Activated T-helper 1 cell treated with Interleukin-2 at 50 U/mL for 16 hours (primary cell): ENCODE data around the gene PAPOLB.

Experiments
- DNase-seq: peaks from one replicate; pipeline ENCODE4 v3.0.0-alpha.2; 2020; ENCODE audit warnings: low read depth

Gene PAPOLB

GRCh38 chr7:4823441-4824119 lies 38.2 kb downstream of the PAPOLB start:
- DNase-seq = no peak

- no peak for DNase-seq
These were observed 39.2 kb downstream of the PAPOLB start for GRCh38 chr7:4822677-4823076.

GRCh38 chr7:4820967-4821471 lies 40.8 kb downstream of the PAPOLB start:
- DNase-seq = no peak

GRCh38 chr7:4820405-4820966 lies 41.3 kb downstream of the PAPOLB start:
- no peak for DNase-seq

GRCh38 chr7:4819560-4820404 lies 42.0 kb downstream of the PAPOLB start:
- DNase-seq = no peak

- DNase-seq = no peak
These were observed 43.6 kb downstream of the PAPOLB start for GRCh38 chr7:4818000-4818794.

- no peak for DNase-seq
These were observed 44.5 kb downstream of the PAPOLB start for GRCh38 chr7:4817178-4817901.

GRCh38 chr7:4816419-4817080 lies 45.3 kb downstream of the PAPOLB start:
- no peak for DNase-seq

- no peak for DNase-seq
These were observed 46.0 kb downstream of the PAPOLB start for GRCh38 chr7:4815609-4816418.

GRCh38 chr7:4815121-4815520 lies 46.7 kb downstream of the PAPOLB start:
- no peak for DNase-seq

- DNase-seq = no peak
These were observed 47.4 kb downstream of the PAPOLB start for GRCh38 chr7:4814433-4814832.

- no peak for DNase-seq
These were observed 52.2 kb downstream of the PAPOLB start for GRCh38 chr7:4809666-4810065.

- no peak for DNase-seq
These were observed 52.7 kb downstream of the PAPOLB start for GRCh38 chr7:4809091-4809591.

GRCh38 chr7:4808565-4808964 lies 53.3 kb downstream of the PAPOLB start:
- DNase-seq = no peak

- DNase-seq = no peak
These were observed 53.8 kb downstream of the PAPOLB start for GRCh38 chr7:4808026-4808425.
